Inflammatory macrophage treated with lipopolysaccharide for 4 hours (primary cell): ENCODE measurements around the gene BMPR1B.
A peak's percentile ranks its signal among the peaks of the same experiment; 100 is the strongest.

Experiments
- DNase-seq: peaks from one replicate; pipeline ENCODE4 v3.0.0-alpha.2; 2020

Gene BMPR1B

GRCh38 chr4:95049551-95050233 is 291.9 kb downstream of the BMPR1B start:
- no peak for DNase-seq

- DNase-seq: no peak
Measured at GRCh38 chr4:95050980-95051701, 293.4 kb downstream of the BMPR1B start.

GRCh38 chr4:95051702-95052020 is 293.9 kb downstream of the BMPR1B start:
- DNase-seq: no peak

- no peak for DNase-seq
Measured at GRCh38 chr4:95058991-95059390, 301.2 kb downstream of the BMPR1B start.

- DNase-seq: no peak
Measured at GRCh38 chr4:95059663-95060062, 301.9 kb downstream of the BMPR1B start.

GRCh38 chr4:95061220-95061619 is 303.5 kb downstream of the BMPR1B start:
- no peak for DNase-seq

GRCh38 chr4:95061801-95062200 is 304.0 kb downstream of the BMPR1B start:
- DNase-seq: peak; percentile 14

GRCh38 chr4:95066050-95066449 is 308.3 kb downstream of the BMPR1B start:
- no peak for DNase-seq

GRCh38 chr4:95068401-95068800 is 310.6 kb downstream of the BMPR1B start:
- no peak for DNase-seq

- DNase-seq: no peak
Measured at GRCh38 chr4:95068818-95069478, 311.2 kb downstream of the BMPR1B start.

- DNase-seq: no peak
Measured at GRCh38 chr4:95071851-95072250, 314.1 kb downstream of the BMPR1B start.

GRCh38 chr4:95073646-95074045 is 315.9 kb downstream of the BMPR1B start:
- no peak for DNase-seq

GRCh38 chr4:95077864-95078263 is 320.1 kb downstream of the BMPR1B start:
- DNase-seq: no peak

GRCh38 chr4:95080969-95081368 is 323.2 kb downstream of the BMPR1B start:
- DNase-seq: no peak

- no peak for DNase-seq
Measured at GRCh38 chr4:95084584-95084983, 326.8 kb downstream of the BMPR1B start.

- no peak for DNase-seq
Measured at GRCh38 chr4:95085124-95085833, 327.5 kb downstream of the BMPR1B start.

GRCh38 chr4:95086551-95086950 is 328.8 kb downstream of the BMPR1B start:
- no peak for DNase-seq

- no peak for DNase-seq
Measured at GRCh38 chr4:95087657-95088455, 330.1 kb downstream of the BMPR1B start.

GRCh38 chr4:95091272-95091671 is 333.5 kb downstream of the BMPR1B start:
- no peak for DNase-seq

- DNase-seq: no peak
Measured at GRCh38 chr4:95092766-95093165, 335.0 kb downstream of the BMPR1B start.

GRCh38 chr4:95093460-95093859 is 335.7 kb downstream of the BMPR1B start:
- DNase-seq: no peak
